Skeletal muscle tissue (tissue), 5 donors: Measurements from ENCODE around the gene HS3ST3A1. TPM values are rescaled to one million over a fixed set of nuclear protein-coding genes. Genes with fewer than 3 reads are reported as not detected.

Experiments used
- H3K27ac ChIP-seq: one replicate; pipeline ENCODE4 v1.7.0; 2013; ENCODE audit warnings: mild to moderate bottlenecking, low read depth, low read length, inconsistent platforms
- H3K27me3 ChIP-seq, 3 donors: one replicate each; pipeline ENCODE4 v1.7.0; 2013; ENCODE audit warnings: low read length in 3 of 3; ENCODE audit not compliant: control insufficient read depth in 3 of 3, insufficient read depth in 3 of 3
- H3K36me3 ChIP-seq, 3 donors: one replicate each; pipeline ENCODE4 v1.7.0; 2013; ENCODE audit warnings: low read length in 3 of 3; ENCODE audit not compliant: control insufficient read depth in 3 of 3, insufficient read depth in 3 of 3
- H3K4me1 ChIP-seq, 3 donors: one replicate each; pipeline ENCODE4 v1.7.0; 2013; ENCODE audit warnings: low read length in 3 of 3, mild to moderate bottlenecking in 3 of 3; ENCODE audit not compliant: control insufficient read depth in 3 of 3, insufficient read depth in 3 of 3
- H3K4me3 ChIP-seq, 3 donors: one replicate each; pipeline ENCODE4 v1.7.0; 2013; ENCODE audit warnings: low read length in 3 of 3
- H3K9ac ChIP-seq, 3 donors: one replicate each; pipeline ENCODE4 v1.7.0; 2013; ENCODE audit warnings: low read length in 3 of 3, mild to moderate bottlenecking in 3 of 3, moderate library complexity in 2 of 3, low read depth in 1 of 3
- H3K9me3 ChIP-seq, 3 donors: one replicate each; pipeline ENCODE4 v1.7.0; 2013; ENCODE audit warnings: low read length in 3 of 3; ENCODE audit not compliant: control insufficient read depth in 3 of 3
- small RNA-seq: library from RNA; depleted of rRNA; stranded (forward); fragments of <200 nt; gene quantifications from one replicate; pipeline ENCODE3, GENCODE V24; 2014
- total RNA-seq: library from RNA; depleted of rRNA; stranded (reverse); fragments of >200 nt; gene quantifications from one replicate; pipeline ENCODE4 v1.2.3, GENCODE V29; 2014
- donor health status: Osteomylitis.

Gene HS3ST3A1
- total RNA-seq, 1 donor from 2014 or later: 2.1 TPM

DNA sequence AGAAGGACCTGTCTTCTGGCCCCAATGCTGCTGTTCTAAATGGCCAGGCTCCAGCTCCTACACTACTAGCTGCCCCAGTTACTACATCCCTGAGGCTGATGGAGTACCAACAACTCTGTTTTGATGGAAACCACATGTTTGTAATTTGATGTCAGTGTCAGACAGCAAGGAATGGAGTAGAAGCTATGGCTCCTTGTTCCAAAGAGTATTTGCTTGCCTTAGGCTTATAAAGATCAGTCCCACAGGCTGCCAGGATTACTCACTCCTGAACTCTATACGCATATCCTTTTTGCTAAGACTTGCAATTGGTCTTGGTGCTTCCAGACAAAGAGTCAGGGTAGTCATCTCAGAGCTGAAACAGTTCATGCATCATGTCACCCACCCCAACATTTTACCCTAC lies 139.6 kb downstream of the HS3ST3A1 start:
- Histone ChIP-seq H3K27me3 (peaks cover 0 to 7% (median 0%) of the 10 kb centered on the region in 3 donors), H3K9ac (no peak overlapping the region), H3K4me3 (no peak overlapping the region), H3K9me3 (no peaks in the 10 kb centered on the region), H3K4me1 (no peaks in the 10 kb centered on the region), H3K36me3 (no peaks in the 10 kb centered on the region), H3K27ac (no peak overlapping the region)

DNA sequence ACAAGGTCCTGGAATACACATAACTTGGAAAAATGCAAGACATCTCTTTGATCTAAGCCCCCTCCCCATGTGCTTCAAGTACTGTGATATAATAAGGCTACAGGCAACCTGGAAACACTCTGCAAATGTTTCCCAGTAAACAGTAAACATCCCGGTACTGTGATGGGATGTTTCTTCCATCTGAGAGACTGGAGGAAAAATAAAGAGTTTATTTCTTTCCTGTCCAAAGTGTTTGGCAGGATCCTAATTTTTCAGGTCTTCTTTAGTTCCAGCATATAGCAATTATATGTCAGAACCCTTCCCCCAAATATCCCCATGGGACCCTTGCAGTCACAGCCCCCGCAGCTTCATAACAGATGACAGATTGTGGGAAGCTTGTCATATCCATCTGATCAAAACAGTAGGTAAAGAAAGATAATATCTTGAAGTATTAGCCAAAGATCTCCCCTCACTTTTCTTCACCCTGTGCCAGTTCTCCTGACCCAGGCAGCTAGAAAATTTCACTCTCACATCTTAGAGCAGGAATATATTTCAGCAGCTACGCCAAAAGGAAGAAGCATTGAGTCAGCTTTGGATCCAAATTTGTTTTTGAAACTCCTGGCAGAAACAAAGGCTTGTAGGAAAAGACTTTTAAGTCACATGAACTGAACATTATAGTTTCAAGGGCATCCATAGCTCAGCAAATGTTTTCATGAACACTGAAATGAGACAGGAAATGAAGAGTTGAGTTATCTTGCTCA lies 141.3 kb downstream of the HS3ST3A1 start:
- H3K27me3 ChIP-seq: peaks cover 0 to 7% (median 0%) of the 10 kb centered on the region in 3 donors
- H3K9me3 ChIP-seq: no peaks in the 10 kb centered on the region
- H3K4me1 ChIP-seq: no peaks in the 10 kb centered on the region
- no peak overlapping the region for H3K27ac ChIP-seq
- H3K36me3 ChIP-seq: no peaks in the 10 kb centered on the region
- H3K9ac ChIP-seq: no peak overlapping the region
- no peak overlapping the region for H3K4me3 ChIP-seq

DNA sequence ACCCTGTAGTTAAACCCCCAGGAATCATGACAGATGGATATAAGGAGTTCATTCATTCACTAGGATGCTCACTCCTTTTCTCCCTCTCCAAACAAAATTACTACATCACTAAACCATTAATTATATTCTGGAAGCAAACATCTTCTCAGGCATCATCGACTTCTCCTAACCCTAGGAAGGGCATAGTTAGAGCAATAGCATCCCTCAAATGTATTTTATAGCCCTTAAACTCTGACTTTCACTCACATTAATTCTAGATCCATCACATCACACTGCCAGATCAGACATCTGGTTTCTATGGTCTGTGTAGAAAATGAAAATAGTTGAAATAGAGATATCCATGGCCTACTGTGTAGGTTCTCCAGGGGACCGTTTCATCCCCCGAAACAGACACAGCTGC lies 143.9 kb downstream of the HS3ST3A1 start:
- Histone ChIP-seq H3K9ac (no peak overlapping the region), H3K27me3 (peaks cover 0 to 7% (median 0%) of the 10 kb centered on the region in 3 donors), H3K4me1 (no peaks in the 10 kb centered on the region), H3K27ac (no peak overlapping the region), H3K9me3 (no peaks in the 10 kb centered on the region), H3K4me3 (no peak overlapping the region), H3K36me3 (no peaks in the 10 kb centered on the region)

Small RNA genes lying within 50 kb of the gene (small RNA-seq; reads per million reads assigned to genes)
- not detected for gene MIR548H3
